Muscle of leg (tissue), 11 donors: ENCODE data around the gene RNF214. TPM values are rescaled to one million over a fixed set of nuclear protein-coding genes. Genes with fewer than 3 reads are reported as not detected.

Source experiments
- DNase-seq: peaks from one replicate; pipeline ENCODE4 v3.0.0; 2013
- H3K27ac ChIP-seq: one replicate; pipeline ENCODE4 v1.5.1; 2013; ENCODE audit warnings: mild to moderate bottlenecking, low read length, control low read depth
- H3K27me3 ChIP-seq: one replicate; pipeline ENCODE4 v1.6.1; 2013; ENCODE audit warnings: low read length; ENCODE audit not compliant: control insufficient read depth, insufficient read depth
- H3K36me3 ChIP-seq: one replicate; pipeline ENCODE4 v1.6.1; 2013; ENCODE audit warnings: low read length; ENCODE audit not compliant: control insufficient read depth, insufficient read depth
- H3K4me1 ChIP-seq: one replicate; pipeline ENCODE4 v1.6.1; 2013; ENCODE audit warnings: low read length; ENCODE audit not compliant: control insufficient read depth, insufficient read depth
- H3K4me3 ChIP-seq: one replicate; pipeline ENCODE4 v1.5.1; 2013; ENCODE audit warnings: low read length, control low read depth
- H3K9me3 ChIP-seq: replicated peaks from 2 replicates; pipeline ENCODE4 v1.6.1; 2013; ENCODE audit warnings: low read depth, low read length; ENCODE audit not compliant: control insufficient read depth
- WGBS: methylation state at CpG from one replicate; pipeline ENCODE4 v1.1.5; 2013; ENCODE audit warnings: missing lambda C conversion rate; ENCODE audit not compliant: insufficient coverage; 5-methylcytosine and 5-hydroxymethylcytosine counted together
- polyA plus RNA-seq, 8 donors: library from polyadenylated mRNA; unstranded; fragments of 120-200 nt; gene quantifications; one replicate each; pipeline versions ENCODE4 v1.2.1 to v1.2.3, GENCODE V29; 2013; ENCODE audit warnings: inconsistent platforms in 1 of 8, low replicate concordance in 1 of 8; ENCODE audit not compliant: insufficient read length in 8 of 8, insufficient read depth in 1 of 8
- total RNA-seq: library from RNA; stranded (reverse); fragments of 120-200 nt; gene quantifications from one replicate; pipeline ENCODE4 v1.2.4, GENCODE V29; 2013

RNF214 gene
- total and polyA plus RNA-seq, 9 donors = 11.0 to 19.4 (median 16.9) TPM

- Histone ChIP-seq H3K27me3 (no peaks in the 10 kb centered on the region), H3K36me3 (peaks cover 30% of the 10 kb centered on the region), H3K4me1 (peaks cover 22% of the 10 kb centered on the region), H3K4me3 (peak overlapping the region; percentile 85), H3K9me3 (no peaks in the 10 kb centered on the region), H3K27ac (peak overlapping the region; percentile 91)
- no peak for DNase-seq
- 8% methylated on average over 13 of the region's 14 CpGs for WGBS
Measured at GRCh38 chr11:117230999-117231841, 1.3 kb upstream of the RNF214 start.

- Histone ChIP-seq H3K9me3 (no peaks in the 10 kb centered on the region), H3K36me3 (peaks cover 30% of the 10 kb centered on the region), H3K4me3 (peak within 1 kb of the TSS; percentile 85), H3K4me1 (peaks cover 21% of the 10 kb centered on the region), H3K27me3 (no peaks in the 10 kb centered on the region), H3K27ac (peak within 1 kb of the TSS; percentile 93)
- DNase-seq = no peak
- WGBS = 0% methylated on average over 13 of the region's 13 CpGs
Measured at GRCh38 chr11:117231842-117232091, 704 bp upstream of the RNF214 start, which contains the start of gene PCSK7. Gene PCSK7, minus strand, starts transcription at chr11:117232073. Its CDS starts 2,229 bp downstream, at chr11:117229844.

GRCh38 chr11:117232911-117233409 is 489 bp downstream of the RNF214 start:
- 0% methylated on average over 14 of the region's 27 CpGs for WGBS
- Histone ChIP-seq H3K9me3 (no peaks in the 10 kb centered on the region), H3K4me1 (peaks cover 21% of the 10 kb centered on the region), H3K27ac (peak overlapping the region; percentile 78), H3K36me3 (peaks cover 28% of the 10 kb centered on the region), H3K4me3 (peak overlapping the region; percentile 77), H3K27me3 (no peaks in the 10 kb centered on the region)
- peak; percentile 38 for DNase-seq

- no peaks in the 10 kb centered on the region for H3K9me3 ChIP-seq
- no peak for DNase-seq
- peaks cover 8% of the 10 kb centered on the region for H3K4me1 ChIP-seq
- peaks cover 43% of the 10 kb centered on the region for H3K36me3 ChIP-seq
- WGBS = 83% methylated on average over 2 of the region's 5 CpGs
- H3K4me3 ChIP-seq = no peak overlapping the region
- H3K27ac ChIP-seq = no peak overlapping the region
- no peaks in the 10 kb centered on the region for H3K27me3 ChIP-seq
Measured at GRCh38 chr11:117238221-117238620, 5.8 kb downstream of the RNF214 start.

- Histone ChIP-seq H3K36me3 (peaks cover 50% of the 10 kb centered on the region), H3K27ac (no peak overlapping the region), H3K4me1 (no peaks in the 10 kb centered on the region), H3K27me3 (no peaks in the 10 kb centered on the region), H3K9me3 (no peaks in the 10 kb centered on the region), H3K4me3 (no peak overlapping the region)
- no peak for DNase-seq
- 85% methylated on average over 3 of the region's 6 CpGs for WGBS
Measured at GRCh38 chr11:117239295-117239694, 6.8 kb downstream of the RNF214 start.

- WGBS = no CpG with 5 or more reads among the region's 4 CpGs
Measured at GRCh38 chr11:117248341-117248740, 15.9 kb downstream of the RNF214 start.

GRCh38 chr11:117249571-117249970 is 17.1 kb downstream of the RNF214 start:
- H3K4me3 ChIP-seq = no peak overlapping the region
- H3K27ac ChIP-seq = no peak overlapping the region
- DNase-seq = no peak
- 100% methylated on average over 1 of the region's 4 CpGs for WGBS
- H3K36me3 ChIP-seq = peaks cover 48% of the 10 kb centered on the region
- no peaks in the 10 kb centered on the region for H3K4me1 ChIP-seq
- H3K9me3 ChIP-seq = no peaks in the 10 kb centered on the region
- no peaks in the 10 kb centered on the region for H3K27me3 ChIP-seq

More at GRCh38 chr11:117248341-117248740, 15.9 kb downstream of the RNF214 start:
- DNase-seq = no peak
- Histone ChIP-seq H3K27ac (no peak overlapping the region), H3K27me3 (no peaks in the 10 kb centered on the region), H3K4me3 (no peak overlapping the region), H3K4me1 (no peaks in the 10 kb centered on the region), H3K9me3 (no peaks in the 10 kb centered on the region), H3K36me3 (peaks cover 47% of the 10 kb centered on the region)

- Histone ChIP-seq H3K27ac (no peak overlapping the region), H3K4me3 (no peak overlapping the region), H3K36me3 (peaks cover 49% of the 10 kb centered on the region), H3K9me3 (no peaks in the 10 kb centered on the region), H3K4me1 (no peaks in the 10 kb centered on the region), H3K27me3 (no peaks in the 10 kb centered on the region)
- no peak for DNase-seq
- WGBS = 86% methylated on average over 4 of the region's 10 CpGs
Measured at GRCh38 chr11:117251506-117251905, 19.0 kb downstream of the RNF214 start.

GRCh38 chr11:117255966-117256365 is 23.5 kb downstream of the RNF214 start:
- no peak for DNase-seq
- Histone ChIP-seq H3K27ac (no peak overlapping the region), H3K36me3 (peaks cover 28% of the 10 kb centered on the region), H3K9me3 (no peaks in the 10 kb centered on the region), H3K4me1 (no peaks in the 10 kb centered on the region), H3K4me3 (no peak overlapping the region), H3K27me3 (no peaks in the 10 kb centered on the region)
- WGBS = 67% methylated on average over 2 of the region's 3 CpGs

GRCh38 chr11:117256573-117256972 is 24.1 kb downstream of the RNF214 start:
- Histone ChIP-seq H3K4me1 (no peaks in the 10 kb centered on the region), H3K27ac (no peak overlapping the region), H3K4me3 (no peak overlapping the region), H3K9me3 (no peaks in the 10 kb centered on the region), H3K36me3 (peaks cover 28% of the 10 kb centered on the region), H3K27me3 (no peaks in the 10 kb centered on the region)
- DNase-seq = no peak
- WGBS = no CpG with 5 or more reads among the region's 2 CpGs
